ENCODE measurements around the gene HIP1.
"Not testable (repeated sequence)": the region's sequence is repeated elsewhere in the genome, so short reads cannot be mapped to it uniquely, and the experiment has no call there.

HIP1 gene

GRCh38 chr7:75771224-75771623, 32.5 kb upstream of the HIP1 start:
- H3K4me3 ChIP-seq (ENCODE audit: low read depth, low read length) = no peak overlapping the region
- POLR2A ChIA-PET = no interaction called here
- TF ChIP-seq, protein P1, sequence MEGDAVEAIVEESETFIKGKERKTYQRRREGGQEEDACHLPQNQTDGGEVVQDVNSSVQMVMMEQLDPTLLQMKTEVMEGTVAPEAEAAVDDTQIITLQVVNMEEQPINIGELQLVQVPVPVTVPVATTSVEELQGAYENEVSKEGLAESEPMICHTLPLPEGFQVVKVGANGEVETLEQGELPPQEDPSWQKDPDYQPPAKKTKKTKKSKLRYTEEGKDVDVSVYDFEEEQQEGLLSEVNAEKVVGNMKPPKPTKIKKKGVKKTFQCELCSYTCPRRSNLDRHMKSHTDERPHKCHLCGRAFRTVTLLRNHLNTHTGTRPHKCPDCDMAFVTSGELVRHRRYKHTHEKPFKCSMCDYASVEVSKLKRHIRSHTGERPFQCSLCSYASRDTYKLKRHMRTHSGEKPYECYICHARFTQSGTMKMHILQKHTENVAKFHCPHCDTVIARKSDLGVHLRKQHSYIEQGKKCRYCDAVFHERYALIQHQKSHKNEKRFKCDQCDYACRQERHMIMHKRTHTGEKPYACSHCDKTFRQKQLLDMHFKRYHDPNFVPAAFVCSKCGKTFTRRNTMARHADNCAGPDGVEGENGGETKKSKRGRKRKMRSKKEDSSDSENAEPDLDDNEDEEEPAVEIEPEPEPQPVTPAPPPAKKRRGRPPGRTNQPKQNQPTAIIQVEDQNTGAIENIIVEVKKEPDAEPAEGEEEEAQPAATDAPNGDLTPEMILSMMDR (IDR thresholded peaks at IDR 0.05; ENCODE audit: insufficient read depth, low read length, missing control alignments) = no peak
- DNase-seq (ENCODE audit: low read depth, low spot score) = no peak
- CTCF ChIA-PET = interaction anchor here (1.3 to 2.0 kb wide), 4 partner anchors 9 to 249 kb away, joined by 3 to 15 read pairs (median 6); no protein-coding TSS in a partner anchor

GRCh38 chr7:75762350-75762917, 23.7 kb upstream of the HIP1 start:
- CTCF ChIA-PET = interaction anchor here (0.6 to 2.3 kb wide), 32 partner anchors 9 to 690 kb away, joined by 3 to 15 read pairs (median 4); no protein-coding TSS in a partner anchor
- POLR2A ChIA-PET = no interaction called here

GRCh38 chr7:75761801-75762200, 23.1 kb upstream of the HIP1 start:
- H3K4me3 ChIP-seq (ENCODE audit: low read depth, low read length); POLR2A ChIA-PET; DNase-seq (ENCODE audit: low read depth, low spot score): not testable (repeated sequence)
- CTCF ChIA-PET = interaction anchor here (0.6 to 2.3 kb wide), 28 partner anchors 8 to 689 kb away, joined by 3 to 15 read pairs (median 4); no protein-coding TSS in a partner anchor

More at GRCh38 chr7:75762350-75762917, 23.7 kb upstream of the HIP1 start:
- no peak overlapping the region for H3K4me3 ChIP-seq (ENCODE audit: low read depth, low read length)
- TF ChIP-seq, protein P1 (IDR thresholded peaks at IDR 0.05; ENCODE audit: insufficient read depth, low read length, missing control alignments) = peak; percentile 69
- DNase-seq (ENCODE audit: low read depth, low spot score) = no peak

DNA sequence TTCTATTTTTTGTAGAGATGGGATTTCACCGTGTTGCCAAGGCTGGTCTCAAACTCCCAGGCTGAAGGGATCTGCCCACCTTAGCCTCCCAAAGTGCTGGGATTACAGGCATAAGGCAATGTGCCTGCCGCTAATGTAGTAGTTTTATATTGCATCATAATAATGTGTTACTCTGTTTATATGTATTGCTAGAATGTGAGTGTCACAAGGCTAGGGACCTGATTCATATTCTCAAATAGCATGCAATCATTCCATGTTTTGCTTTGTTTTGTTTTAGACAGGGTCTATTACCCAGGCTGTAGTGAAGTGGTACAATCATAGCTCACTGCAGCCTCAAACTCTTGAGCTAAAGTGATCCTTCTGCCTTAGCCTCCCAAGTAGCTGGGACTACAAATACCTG, 19.8 kb upstream of the HIP1 start:
- ChIA-PET POLR2A (interaction anchor here (1.3 kb wide), 1 partner anchor 231 kb away, joined by 5 read pairs; no protein-coding TSS in a partner anchor), CTCF (interaction anchor here (0.7 to 3.0 kb wide), 4 partner anchors 13 to 228 kb away, joined by 3 to 11 read pairs (median 3); no protein-coding TSS in a partner anchor)

GRCh38 chr7:75757860-75758259, 19.1 kb upstream of the HIP1 start:
- TF ChIP-seq, protein P1 (IDR thresholded peaks at IDR 0.05; ENCODE audit: insufficient read depth, low read length, missing control alignments) = no peak
- POLR2A ChIA-PET = no interaction called here
- H3K4me3 ChIP-seq (ENCODE audit: low read depth, low read length) = no peak overlapping the region
- CTCF ChIA-PET = interaction anchor here (0.8 to 3.0 kb wide), 3 partner anchors 157 to 227 kb away, joined by 3 to 11 read pairs (median 3); no protein-coding TSS in a partner anchor
- no peak for DNase-seq (ENCODE audit: low read depth, low spot score)

More for the DNA sequence above, 19.8 kb upstream of the HIP1 start:
- no peak for DNase-seq (ENCODE audit: low read depth, low spot score)
- TF ChIP-seq, protein P1 (IDR thresholded peaks at IDR 0.05; ENCODE audit: insufficient read depth, low read length, missing control alignments) = no peak
- H3K4me3 ChIP-seq (ENCODE audit: low read depth, low read length) = no peak overlapping the region

DNA sequence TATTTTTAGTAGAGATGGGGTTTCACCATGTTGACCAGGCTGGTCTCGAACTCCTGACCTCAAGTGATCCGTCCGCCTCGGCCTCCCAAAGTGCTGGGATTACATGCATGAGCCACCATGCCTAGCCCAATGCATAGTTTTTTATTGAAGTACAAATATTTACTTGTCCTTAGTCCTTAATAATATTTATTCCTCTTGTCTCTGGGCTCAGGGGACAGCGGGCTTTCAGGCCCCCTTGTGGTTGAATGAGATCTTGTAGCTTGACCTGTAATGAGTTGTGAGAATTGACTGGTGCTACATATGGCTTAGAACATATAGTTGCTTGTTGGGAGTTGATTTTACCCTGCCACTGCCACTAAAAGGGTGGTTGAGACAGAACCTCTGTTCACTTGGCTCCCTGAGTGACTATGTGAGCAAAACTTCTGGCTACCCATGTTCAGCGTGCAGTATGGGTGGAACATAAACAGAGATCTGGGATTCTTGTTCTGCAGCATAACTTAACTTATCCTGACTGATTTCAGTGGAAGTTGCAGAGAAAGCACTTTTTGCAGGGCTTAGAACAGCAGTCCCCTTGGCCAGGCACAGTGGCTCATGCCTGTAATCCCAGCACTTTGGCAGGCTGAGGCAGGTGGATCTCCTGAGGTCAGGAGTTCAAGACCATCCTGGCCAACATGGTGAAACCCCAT, 18.4 kb upstream of the HIP1 start:
- ChIA-PET POLR2A (no interaction called here), CTCF (interaction anchor here (0.8 to 3.0 kb wide), 5 partner anchors 14 to 263 kb away, joined by 3 to 11 read pairs (median 3); no protein-coding TSS in a partner anchor)
- DNase-seq (ENCODE audit: low read depth, low spot score) = no peak
- H3K4me3 ChIP-seq (ENCODE audit: low read depth, low read length) = no peak overlapping the region
- TF ChIP-seq, protein P1 (IDR thresholded peaks at IDR 0.05; ENCODE audit: insufficient read depth, low read length, missing control alignments) = peak; percentile 50

All from AG04449 (cell line).